K562 (cell line): ENCODE measurements around the gene ACAP2. TPM values are rescaled to one million over a fixed set of nuclear protein-coding genes. Genes with fewer than 3 reads are reported as not detected.

Experiments
- ATAC-seq: fragments of 200-7000 bp; cut with Tn5 transposase; 3 replicates; pipeline ENCODE4 v1.9.1; 2020; ENCODE audit warnings: moderate library complexity
- BruUV-seq: library from RNA; stranded (reverse); fragments of 400-500 nt; replicated peaks from 2 replicates; lab custom pipeline; 2021; lab: Mats Ljungman, UMichigan
- CTCF ChIA-PET: fragments of 300-600 bp; formaldehyde crosslinking; extraction: SDS; loops from one replicate; lab custom pipeline; 2021; ENCODE audit warnings: low intra/inter-chr PET ratio; lab: Yijun Ruan, JAX
- POLR2A ChIA-PET: fragments of 300-600, 350-650 bp; sonication (Branson Sonifier 250); formaldehyde crosslinking; extraction: SDS; loops from one replicate; lab custom pipeline; 2021; ENCODE audit warnings: antibody characterized with exemption, inconsistent platforms; lab: Yijun Ruan, JAX
- DNase-seq, 4 experiments: peaks; one replicate each; pipeline versions ENCODE4 v3.0.0 to v3.0.0-alpha.2; 2011 to 2018; ENCODE audit warnings: low spot score in 3 of 4, mixed read lengths in 3 of 4; ENCODE audit errors: extremely low read depth in 1 of 4
- FAIRE-seq: peaks from 2 replicates; lab custom pipeline; 2011; peaks lifted over from hg19 to GRCh38; lab: Jason Lieb, UNC
- H2AFZ ChIP-seq: 2 replicates; pipeline ENCODE4 v1.6.0; 2011; ENCODE audit warnings: low read depth, low read length, control low read depth, inconsistent platforms
- H3K27ac ChIP-seq: fragments of 200-600 bp; 3 replicates; pipeline ENCODE4 v1.8.0; 2011; ENCODE audit warnings: low read depth, mild to moderate bottlenecking, control low read depth, inconsistent platforms, low read length, moderate library complexity, mixed read lengths; ENCODE audit errors: extremely low read depth
- H3K27me3 ChIP-seq, 2 experiments: fragments of 300-600 bp in 1 of 2; 2 replicates in 1 of 2; 3 replicates in 1 of 2; pipeline versions ENCODE4 v1.6.0 to v1.8.0; 2011; ENCODE audit warnings: inconsistent platforms in 2 of 2, low read length in 2 of 2, mild to moderate bottlenecking in 1 of 2, mixed read lengths in 1 of 2, moderate library complexity in 1 of 2; ENCODE audit not compliant: control insufficient read depth in 2 of 2, insufficient read depth in 2 of 2
- H3K36me3 ChIP-seq: fragments of 300-600 bp; 3 replicates; pipeline ENCODE4 v1.8.0; 2011; ENCODE audit warnings: mild to moderate bottlenecking, low read length, inconsistent platforms; ENCODE audit not compliant: control insufficient read depth, insufficient read depth
- H3K4me1 ChIP-seq, 2 experiments: fragments of 200-600 bp in 1 of 2; replicated peaks in 1 of 2; 2 replicates in 1 of 2; 3 replicates in 1 of 2; pipeline versions ENCODE4 v1.5.1 to v1.8.0; 2011; ENCODE audit warnings: inconsistent platforms in 2 of 2, low read length in 2 of 2, mild to moderate bottlenecking in 1 of 2, mixed read lengths in 1 of 2, moderate library complexity in 1 of 2; ENCODE audit not compliant: control insufficient read depth in 2 of 2, insufficient read depth in 2 of 2
- H3K4me2 ChIP-seq: 2 replicates; pipeline ENCODE4 v1.6.1; 2011; ENCODE audit warnings: low read length, control low read depth, inconsistent platforms, mixed read lengths; ENCODE audit not compliant: insufficient read depth
- H3K4me3 ChIP-seq: fragments of 200-600 bp; sonication (generic), shearing (Covaris generic); 2 replicates; pipeline ENCODE4 v1.5.1; 2016; ENCODE audit warnings: control low read depth, inconsistent platforms
- H3K79me2 ChIP-seq: fragments of 200-600 bp; 3 replicates; pipeline ENCODE4 v1.8.0; 2011; ENCODE audit warnings: low read length, inconsistent platforms; ENCODE audit not compliant: control insufficient read depth, insufficient read depth
- H3K9ac ChIP-seq, 2 experiments: 2 replicates each; pipeline versions ENCODE4 v1.6.0 to v1.6.1; 2011; ENCODE audit warnings: low read depth in 2 of 2, low read length in 2 of 2, control low read depth in 1 of 2, inconsistent platforms in 1 of 2, mild to moderate bottlenecking in 1 of 2, mixed read lengths in 1 of 2; ENCODE audit not compliant: insufficient read depth in 1 of 2
- H3K9me1 ChIP-seq: one replicate; pipeline ENCODE4 v1.6.0; 2011; ENCODE audit warnings: inconsistent platforms, mild to moderate bottlenecking, low read length, moderate library complexity; ENCODE audit not compliant: control insufficient read depth, insufficient read depth
- H3K9me3 ChIP-seq: replicated peaks from 2 replicates; pipeline ENCODE4 v1.5.1; 2011; ENCODE audit warnings: low read depth, low read length, inconsistent platforms; ENCODE audit not compliant: control insufficient read depth, insufficient read depth
- H4K20me1 ChIP-seq: replicated peaks from 2 replicates; pipeline ENCODE4 v1.6.1; 2011; ENCODE audit warnings: low read length, inconsistent platforms, mixed read lengths; ENCODE audit not compliant: control insufficient read depth, insufficient read depth
- ARNT ChIP-seq, 2 experiments: fragments of 450-650 bp; IDR thresholded peaks; 2 replicates each; pipeline ENCODE4 v1.6.1; 2016; ENCODE audit warnings: mild to moderate bottlenecking in 1 of 2
- BRCA1 ChIP-seq, 2 experiments: fragments of 450-650 bp in 1 of 2; sonication (generic) in 1 of 2; formaldehyde crosslinking in 1 of 2; IDR thresholded peaks; 2 replicates each; pipeline versions ENCODE4 v1.5.0 to v1.6.1; 2017 to 2020; ENCODE audit warnings: mild to moderate bottlenecking in 1 of 2, missing genetic modification reagents in 1 of 2
- ESRRB ChIP-seq: fragments of 250-450 bp; sonication (Bioruptor Pico); IDR thresholded peaks from 2 replicates; pipeline ENCODE4 v1.5.0; 2020; ENCODE audit warnings: mild to moderate bottlenecking, moderate library complexity, borderline replicate concordance
- MCM5 ChIP-seq: fragments of 450-650 bp; IDR thresholded peaks from 2 replicates; pipeline ENCODE4 v1.6.1; 2016; ENCODE audit warnings: low read depth
- NCOA2 ChIP-seq, 2 experiments: fragments of 450-650 bp; IDR thresholded peaks; 2 replicates each; pipeline ENCODE4 v1.6.1; 2018; ENCODE audit warnings: mild to moderate bottlenecking in 2 of 2, moderate library complexity in 1 of 2; ENCODE audit not compliant: partially characterized antibody in 2 of 2
- PTRF ChIP-seq: fragments of 450-650 bp; IDR thresholded peaks from 2 replicates; pipeline ENCODE4 v1.6.1; 2016; ENCODE audit warnings: mild to moderate bottlenecking, missing genetic modification characterization, missing compliant biosample characterization
- SAFB ChIP-seq: fragments of 200-400 bp; formaldehyde crosslinking; IDR thresholded peaks from 2 replicates; pipeline ENCODE4 v1.6.1; 2017; ENCODE audit warnings: low read depth, low read length, borderline replicate concordance
- SAP30 ChIP-seq: fragments of 200-600 bp; sonication (generic); IDR thresholded peaks from 2 replicates; pipeline ENCODE4 v1.6.1; 2012; ENCODE audit warnings: borderline replicate concordance, low read depth, mild to moderate bottlenecking, moderate library complexity, low read length, control low read depth, inconsistent platforms; ENCODE audit not compliant: insufficient read depth, poor library complexity, severe bottlenecking
- SMAD1 ChIP-seq: fragments of 150-350 bp; IDR thresholded peaks from 2 replicates; pipeline ENCODE4 v1.6.1; 2014; ENCODE audit warnings: low read length, low read depth; ENCODE audit not compliant: partially characterized antibody
- YBX1 ChIP-seq: fragments of 450-650 bp; IDR thresholded peaks from 2 replicates; pipeline ENCODE4 v1.7.1; 2016; ENCODE audit warnings: mild to moderate bottlenecking
- ZNF174 ChIP-seq: fragments of 250-450 bp; sonication (Bioruptor Pico); IDR thresholded peaks from 2 replicates; pipeline ENCODE4 v1.4.0; 2020; ENCODE audit warnings: mild to moderate bottlenecking
- ZSCAN32 ChIP-seq: fragments of 450-650 bp; formaldehyde crosslinking; IDR thresholded peaks from 2 replicates; pipeline ENCODE4 v1.4.0; 2020; ENCODE audit warnings: mild to moderate bottlenecking, moderate library complexity
- WGBS: fragments of 100-300 bp; shearing (Covaris generic); methylation state at CpG from one replicate; pipeline ENCODE4 v1.1.6; 2016; ENCODE audit warnings: low coverage, mixed read lengths; ENCODE audit not compliant: insufficient coverage; ENCODE audit errors: missing lambda C conversion rate; 5-methylcytosine and 5-hydroxymethylcytosine counted together
- in situ Hi-C: fragments of 300-500 bp; cut with MboI; formaldehyde crosslinking; loops from 4 replicates; pipeline ENCODE4 v1.15.0; 2018; ENCODE audit warnings: inconsistent platforms, mixed read lengths
- intact Hi-C: fragments of 100-400 bp; cut with micrococcal nuclease; formaldehyde crosslinking; loops from 2 replicates; pipeline ENCODE4 v1.14.2; 2022
- polyA plus RNA-seq, 8 experiments: library from polyadenylated mRNA; depleted of rRNA in 4 of 8; stranded (reverse) in 5 of 8; unstranded in 3 of 8; fragments of >200 nt; fragmentation: Nextera tagmentation in 2 of 8; fragmentation: Illumina TruSeq in 1 of 8; extraction: Ambion mirVana in 2 of 8; extraction: Trizol in 1 of 8; gene quantifications; 2 replicates each; pipeline versions ENCODE4 v1.2.1 to v1.2.3, GENCODE V29; 2011 to 2014; ENCODE audit warnings: inconsistent platforms in 1 of 8, missing spikeins in 1 of 8
- total RNA-seq, 7 experiments: library from RNA; depleted of rRNA in 6 of 7; stranded (reverse); fragments of >200 nt in 6 of 7; fragmentation: Illumina TruSeq in 2 of 7; extraction: Trizol in 2 of 7; gene quantifications; 2 replicates each; pipeline versions ENCODE4 v1.2.1 to v1.2.3, GENCODE V29; 2011 to 2021; ENCODE audit warnings: low replicate concordance in 1 of 7
- TF ChIP-seq, protein P1 (sequence below): sonication (generic); formaldehyde crosslinking; IDR thresholded peaks from 2 replicates; pipeline ENCODE4 v1.8.1; 2023; ENCODE audit warnings: mild to moderate bottlenecking, missing genetic modification reagents

The ACAP2 gene
- total and polyA plus RNA-seq, 9 of the 15 experiments (the other 6 are each of a cell fraction or from before 2014, with no cell fraction given), result 10.6 to 52.7 (median 34.4) TPM

DNA sequence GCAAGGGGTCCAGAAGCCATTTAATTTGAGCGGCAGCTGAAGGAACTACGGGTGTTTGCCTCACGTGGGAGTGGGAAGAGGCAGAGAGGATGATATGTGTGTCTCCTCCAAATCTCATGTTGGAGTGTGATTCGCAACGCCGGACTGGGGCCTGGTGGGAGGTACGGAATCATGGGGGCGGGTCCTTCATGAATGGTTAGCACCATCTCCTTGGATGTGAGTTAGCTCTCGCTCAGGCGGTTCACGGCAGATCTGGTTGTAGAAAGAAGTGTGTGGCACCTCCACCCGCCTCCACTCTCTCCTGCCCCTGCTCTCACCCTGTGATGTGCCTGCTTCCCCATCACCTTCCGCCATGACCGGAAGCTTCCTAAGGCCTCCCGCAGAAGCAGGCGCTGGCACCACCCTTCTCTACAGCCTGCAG, 197.3 kb downstream of the ACAP2 start (continued):
- TF ChIP-seq ARNT (IDR thresholded peaks at IDR 0.05), result no peak
- no peak for TF ChIP-seq SAFB
- no peak for TF ChIP-seq SMAD1
- no peak for TF ChIP-seq ZNF174 (CRISPR knock-in tag)
- TF ChIP-seq MCM5, result no peak
- no peak for TF ChIP-seq ESRRB (CRISPR knock-in tag)
- TF ChIP-seq PTRF (tag), result no peak
- TF ChIP-seq SAP30, result no peak
- no peak for TF ChIP-seq BRCA1 (IDR thresholded peaks at IDR 0.05)
- TF ChIP-seq BRCA1 (CRISPR knock-in tag; IDR thresholded peaks at IDR 0.05), result no peak
- TF ChIP-seq NCOA2 (IDR thresholded peaks at IDR 0.05; ENCODE audit: partially characterized antibody in 2 of 2), result no peak
- no peak for TF ChIP-seq YBX1

DNA sequence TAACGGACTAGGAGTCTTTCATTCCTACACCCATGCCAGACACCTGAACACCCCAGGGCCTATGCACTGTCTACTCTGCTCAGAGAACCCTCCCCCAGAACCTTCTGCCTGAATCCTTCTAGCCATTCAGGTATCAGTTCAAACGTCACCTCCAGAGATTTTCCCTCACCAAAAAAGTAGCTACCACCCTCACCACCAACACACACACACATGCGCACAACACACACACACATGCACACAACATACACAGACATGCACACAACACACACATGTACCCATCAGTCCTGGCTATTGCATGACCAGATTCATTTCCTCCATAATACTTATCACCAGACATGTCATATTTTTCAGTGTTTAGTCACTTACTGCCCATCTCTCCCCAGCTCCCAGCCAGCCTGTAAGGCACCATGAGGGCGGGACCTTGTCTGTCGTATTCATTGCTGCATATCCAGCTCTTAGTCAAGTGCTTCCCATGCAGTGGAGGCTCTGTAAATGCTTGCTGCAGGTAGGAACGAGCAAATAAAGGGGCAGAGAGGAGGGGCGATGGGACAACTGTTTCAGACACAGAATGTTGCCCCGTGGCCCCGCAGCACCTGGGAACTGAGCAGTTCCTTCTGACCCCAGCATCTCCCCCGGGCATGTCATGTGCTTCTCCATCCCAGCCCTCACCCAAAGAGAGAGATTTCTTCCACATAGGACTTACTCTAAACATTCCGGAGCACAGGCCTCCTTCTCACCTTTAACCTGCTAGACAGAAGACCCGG, 201.0 kb downstream of the ACAP2 start:
- no peaks in the 10 kb centered on the region for H3K9me1 ChIP-seq
- no peak for DNase-seq
- H3K27me3 ChIP-seq, result no peaks in the 10 kb centered on the region
- no peak overlapping the region for H3K4me3 ChIP-seq
- peaks cover 7% of the 10 kb centered on the region; the same call in 1 of the 3 replicates for H3K36me3 ChIP-seq
- no peak overlapping the region for H3K9ac ChIP-seq
- no peaks in the 10 kb centered on the region for H4K20me1 ChIP-seq
- POLR2A ChIA-PET, result interaction anchor here (0.6 kb wide), 1 partner anchor 1329 kb away, joined by 4 read pairs; no protein-coding TSS in a partner anchor
- intact Hi-C loops (no loop called here), in situ Hi-C loops (no loop called here)
- no peaks in the 10 kb centered on the region for H3K79me2 ChIP-seq
- ATAC-seq, result no peak
- TF ChIP-seq ZSCAN32 (CRISPR knock-in tag), result no peak
- TF ChIP-seq, protein P1, sequence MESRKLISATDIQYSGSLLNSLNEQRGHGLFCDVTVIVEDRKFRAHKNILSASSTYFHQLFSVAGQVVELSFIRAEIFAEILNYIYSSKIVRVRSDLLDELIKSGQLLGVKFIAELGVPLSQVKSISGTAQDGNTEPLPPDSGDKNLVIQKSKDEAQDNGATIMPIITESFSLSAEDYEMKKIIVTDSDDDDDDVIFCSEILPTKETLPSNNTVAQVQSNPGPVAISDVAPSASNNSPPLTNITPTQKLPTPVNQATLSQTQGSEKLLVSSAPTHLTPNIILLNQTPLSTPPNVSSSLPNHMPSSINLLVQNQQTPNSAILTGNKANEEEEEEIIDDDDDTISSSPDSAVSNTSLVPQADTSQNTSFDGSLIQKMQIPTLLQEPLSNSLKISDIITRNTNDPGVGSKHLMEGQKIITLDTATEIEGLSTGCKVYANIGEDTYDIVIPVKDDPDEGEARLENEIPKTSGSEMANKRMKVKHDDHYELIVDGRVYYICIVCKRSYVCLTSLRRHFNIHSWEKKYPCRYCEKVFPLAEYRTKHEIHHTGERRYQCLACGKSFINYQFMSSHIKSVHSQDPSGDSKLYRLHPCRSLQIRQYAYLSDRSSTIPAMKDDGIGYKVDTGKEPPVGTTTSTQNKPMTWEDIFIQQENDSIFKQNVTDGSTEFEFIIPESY (CRISPR knock-in tag), result no peak
- BruUV-seq, result no TSS peak
- no peak overlapping the region for H2AFZ ChIP-seq
- CTCF ChIA-PET, result no interaction called here
- FAIRE-seq, result no peak
- H3K4me2 ChIP-seq, result no peak overlapping the region
- no peak overlapping the region for H3K27ac ChIP-seq
- H3K4me1 ChIP-seq, result no peaks in the 10 kb centered on the region
- 67% methylated on average over 11 of the region's 12 CpGs for WGBS
- peaks cover 5% of the 10 kb centered on the region; the same call in 1 of the 2 replicates for H3K9me3 ChIP-seq
